Suprapubic skin (tissue), 4 donors: ENCODE measurements around the gene PTPRD.

Source experiments
- CTCF ChIP-seq, 2 donors: fragments of 200-600 bp in 1 of 2; fragments of 450-650 bp in 1 of 2; sonication (generic) in 1 of 2; IDR thresholded peaks; one replicate each; pipeline ENCODE4 v1.5.1; 2016 to 2019; ENCODE audit warnings: antibody characterized with exemption in 2 of 2, mild to moderate bottlenecking in 1 of 2, moderate library complexity in 1 of 2
- EP300 ChIP-seq: sonication (generic); formaldehyde crosslinking; IDR thresholded peaks from one replicate; pipeline ENCODE4 v1.6.1; 2017; ENCODE audit warnings: antibody characterized with exemption
- POLR2A ChIP-seq, 2 donors: fragments of 450-650 bp; IDR thresholded peaks; one replicate each; pipeline ENCODE4 v1.6.1; 2017; ENCODE audit warnings: antibody characterized with exemption in 2 of 2, mild to moderate bottlenecking in 2 of 2, moderate library complexity in 2 of 2
- POLR2AphosphoS5 ChIP-seq, 3 donors: sonication (generic); formaldehyde crosslinking; IDR thresholded peaks; one replicate each; pipeline ENCODE4 v1.6.1; 2017; ENCODE audit warnings: antibody characterized with exemption in 3 of 3

GRCh38 chr9:8338767-8339510 lies 2273.9 kb downstream of the PTPRD start:
- TF ChIP-seq POLR2AphosphoS5 (IDR thresholded peaks at IDR 0.05) = no peak
- no peak for TF ChIP-seq CTCF (IDR thresholded peaks at IDR 0.05)
- no peak for TF ChIP-seq POLR2A (IDR thresholded peaks at IDR 0.05)
- TF ChIP-seq EP300 = no peak
